PFSK-1 (cell line): Measurements from ENCODE around the gene ZNF654.

Source experiments
- FOXP2 ChIP-seq: optimal IDR thresholded peaks from 2 replicates; pipeline ENCODE3; 2011; ENCODE audit warnings: borderline replicate concordance, control low read depth, inconsistent platforms; ENCODE audit not compliant: insufficient read depth; ENCODE audit errors: extremely low read length, extremely low read depth
- POLR2AphosphoS5 ChIP-seq: IDR thresholded peaks from 2 replicates; pipeline ENCODE4 v1.6.1; 2012; ENCODE audit warnings: low read depth, mild to moderate bottlenecking, control low read depth, low read length, moderate library complexity
- SIN3A ChIP-seq: IDR thresholded peaks from 2 replicates; pipeline ENCODE4 v1.6.1; 2012; ENCODE audit warnings: mild to moderate bottlenecking, low read length, moderate library complexity, borderline replicate concordance; ENCODE audit not compliant: insufficient read depth
- TAF1 ChIP-seq: IDR thresholded peaks from 2 replicates; pipeline ENCODE4 v1.6.1; 2012; ENCODE audit warnings: low read length, control low read depth, borderline replicate concordance; ENCODE audit not compliant: insufficient read depth
- TF ChIP-seq, protein P1 (sequence below), 2 experiments: IDR thresholded peaks; 2 replicates each; pipeline versions ENCODE4 v1.6.1 to v1.8.0; 2011 to 2012; ENCODE audit warnings: low read depth in 2 of 2, low read length in 2 of 2, control low read depth in 1 of 2, inconsistent platforms in 1 of 2, mild to moderate bottlenecking in 1 of 2, moderate library complexity in 1 of 2; ENCODE audit not compliant: insufficient read depth in 1 of 2

Gene ZNF654

DNA sequence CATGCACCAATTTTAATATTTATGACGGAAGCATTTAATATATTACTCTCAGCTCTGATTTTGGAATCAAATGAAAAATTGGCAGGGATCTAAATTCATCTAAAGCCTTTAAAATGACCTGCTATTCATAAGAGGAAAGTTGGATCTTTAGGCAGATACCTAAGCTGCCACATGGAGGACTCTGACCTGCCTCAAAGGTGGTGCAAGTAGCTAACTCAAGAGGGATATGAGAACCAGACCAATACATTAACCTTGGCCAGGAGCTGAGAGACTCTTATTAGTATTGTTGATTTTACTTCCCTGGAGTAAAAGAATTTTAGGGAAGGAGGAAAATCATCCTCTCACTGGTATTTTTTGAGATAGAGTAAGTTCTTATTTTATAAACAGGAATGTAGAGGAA, 17.7 kb downstream of the ZNF654 start:
- TF ChIP-seq TAF1 (no peak), SIN3A (no peak), POLR2AphosphoS5 (no peak), FOXP2 (no peak)
- TF ChIP-seq, protein P1, sequence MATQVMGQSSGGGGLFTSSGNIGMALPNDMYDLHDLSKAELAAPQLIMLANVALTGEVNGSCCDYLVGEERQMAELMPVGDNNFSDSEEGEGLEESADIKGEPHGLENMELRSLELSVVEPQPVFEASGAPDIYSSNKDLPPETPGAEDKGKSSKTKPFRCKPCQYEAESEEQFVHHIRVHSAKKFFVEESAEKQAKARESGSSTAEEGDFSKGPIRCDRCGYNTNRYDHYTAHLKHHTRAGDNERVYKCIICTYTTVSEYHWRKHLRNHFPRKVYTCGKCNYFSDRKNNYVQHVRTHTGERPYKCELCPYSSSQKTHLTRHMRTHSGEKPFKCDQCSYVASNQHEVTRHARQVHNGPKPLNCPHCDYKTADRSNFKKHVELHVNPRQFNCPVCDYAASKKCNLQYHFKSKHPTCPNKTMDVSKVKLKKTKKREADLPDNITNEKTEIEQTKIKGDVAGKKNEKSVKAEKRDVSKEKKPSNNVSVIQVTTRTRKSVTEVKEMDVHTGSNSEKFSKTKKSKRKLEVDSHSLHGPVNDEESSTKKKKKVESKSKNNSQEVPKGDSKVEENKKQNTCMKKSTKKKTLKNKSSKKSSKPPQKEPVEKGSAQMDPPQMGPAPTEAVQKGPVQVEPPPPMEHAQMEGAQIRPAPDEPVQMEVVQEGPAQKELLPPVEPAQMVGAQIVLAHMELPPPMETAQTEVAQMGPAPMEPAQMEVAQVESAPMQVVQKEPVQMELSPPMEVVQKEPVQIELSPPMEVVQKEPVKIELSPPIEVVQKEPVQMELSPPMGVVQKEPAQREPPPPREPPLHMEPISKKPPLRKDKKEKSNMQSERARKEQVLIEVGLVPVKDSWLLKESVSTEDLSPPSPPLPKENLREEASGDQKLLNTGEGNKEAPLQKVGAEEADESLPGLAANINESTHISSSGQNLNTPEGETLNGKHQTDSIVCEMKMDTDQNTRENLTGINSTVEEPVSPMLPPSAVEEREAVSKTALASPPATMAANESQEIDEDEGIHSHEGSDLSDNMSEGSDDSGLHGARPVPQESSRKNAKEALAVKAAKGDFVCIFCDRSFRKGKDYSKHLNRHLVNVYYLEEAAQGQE (IDR thresholded peaks at IDR 0.05; ENCODE audit: insufficient read depth in 1 of 2, low read depth in 2 of 2, low read length in 2 of 2) = no peak

DNA sequence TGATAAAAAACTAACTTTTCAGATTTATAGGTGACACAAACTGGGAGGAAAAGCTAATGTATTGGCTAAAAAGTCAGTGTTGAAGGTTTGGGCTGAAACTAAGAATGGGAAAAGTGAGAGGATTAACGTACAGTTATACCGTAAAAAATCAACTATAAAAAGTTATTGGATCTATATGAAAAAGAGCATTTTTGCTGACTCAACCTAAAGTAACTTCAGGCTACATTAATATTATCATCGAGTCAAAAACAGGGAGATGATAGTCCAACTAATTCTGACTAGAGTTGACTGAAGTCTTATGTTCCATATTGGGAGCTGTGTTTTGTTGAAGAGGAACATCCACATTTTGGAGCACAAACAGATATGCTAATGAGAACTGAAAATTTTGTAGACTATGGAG, 19.9 kb downstream of the ZNF654 start:
- TF ChIP-seq, protein P1 (IDR thresholded peaks at IDR 0.05; ENCODE audit: insufficient read depth in 1 of 2, low read depth in 2 of 2, low read length in 2 of 2) = no peak
- TF ChIP-seq POLR2AphosphoS5 (no peak), SIN3A (no peak), TAF1 (no peak), FOXP2 (no peak)

DNA sequence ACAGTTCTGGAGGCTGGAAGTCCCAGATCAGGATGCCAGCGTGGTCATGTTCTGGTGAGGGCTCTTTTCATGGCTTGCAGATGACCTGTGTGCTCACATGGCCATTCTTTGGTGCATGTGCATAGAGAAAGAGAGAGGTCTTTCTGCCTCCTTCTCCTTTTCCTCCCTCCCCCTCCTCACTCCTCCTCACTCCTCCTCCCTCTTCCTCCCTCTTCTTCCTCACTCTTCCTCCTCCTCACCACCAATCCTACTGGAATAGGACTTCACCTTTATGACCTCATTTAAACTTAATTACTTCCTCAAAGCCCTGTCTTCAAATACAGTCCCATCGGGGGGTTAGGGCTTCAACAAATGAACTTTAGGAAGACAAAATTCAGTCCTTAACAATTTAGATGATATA, 23.8 kb downstream of the ZNF654 start:
- TF ChIP-seq POLR2AphosphoS5 = no peak
- no peak for TF ChIP-seq TAF1
- TF ChIP-seq, protein P1 (IDR thresholded peaks at IDR 0.05; ENCODE audit: insufficient read depth in 1 of 2, low read depth in 2 of 2, low read length in 2 of 2) = no peak
- no peak for TF ChIP-seq SIN3A
- no peak for TF ChIP-seq FOXP2

DNA sequence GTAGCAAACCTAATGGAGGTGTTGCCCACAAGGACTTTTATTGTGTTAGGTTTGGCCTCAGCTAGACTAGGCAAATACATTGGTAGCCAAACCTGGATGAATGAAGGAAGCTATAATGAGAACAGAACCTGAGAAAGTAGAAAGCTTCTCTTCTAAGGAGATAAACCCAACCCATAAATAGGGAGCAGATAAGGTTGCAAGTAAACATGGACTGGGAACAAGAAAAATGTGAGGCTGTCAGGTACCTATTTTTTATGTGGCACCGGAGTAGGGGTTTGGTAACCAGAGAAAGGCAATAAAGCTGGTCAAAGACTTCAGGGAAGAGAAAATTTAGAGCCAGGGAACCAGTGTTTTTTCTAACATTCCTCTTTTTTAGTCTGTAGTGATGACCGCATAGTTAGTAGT, 25.0 kb downstream of the ZNF654 start:
- TF ChIP-seq SIN3A = no peak
- TF ChIP-seq FOXP2 = no peak
- no peak for TF ChIP-seq POLR2AphosphoS5
- TF ChIP-seq, protein P1 (IDR thresholded peaks at IDR 0.05; ENCODE audit: insufficient read depth in 1 of 2, low read depth in 2 of 2, low read length in 2 of 2) = no peak
- TF ChIP-seq TAF1 = no peak

DNA sequence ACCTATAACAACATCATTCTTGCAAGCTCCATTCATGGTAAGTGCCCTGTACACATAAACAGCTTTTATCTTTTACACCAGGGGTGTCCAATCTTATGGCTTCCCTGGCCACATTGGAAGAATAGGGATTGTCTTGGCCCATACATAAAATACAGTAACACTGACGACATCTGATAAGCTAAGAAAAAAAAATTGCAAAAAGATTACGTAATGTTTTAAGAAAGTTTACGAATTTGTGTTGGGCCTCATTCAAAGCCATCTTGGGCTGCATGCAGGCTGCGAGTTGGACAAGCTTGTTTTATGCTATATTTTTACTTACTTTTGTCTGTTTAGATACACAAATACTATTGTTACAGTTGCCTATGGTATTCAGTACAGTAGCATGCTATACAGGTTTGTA, 31.6 kb downstream of the ZNF654 start:
- TF ChIP-seq TAF1 (no peak), SIN3A (no peak)
- TF ChIP-seq, protein P1 (IDR thresholded peaks at IDR 0.05; ENCODE audit: insufficient read depth in 1 of 2, low read depth in 2 of 2, low read length in 2 of 2) = no peak
